A673 (cell line): Measurements from ENCODE around the gene HTATSF1. TPM values are rescaled to one million over a fixed set of nuclear protein-coding genes. Genes with fewer than 3 reads are reported as not detected.

Experiments
- BruUV-seq: library from RNA; stranded (reverse); fragments of 400-500 nt; replicated peaks from 2 replicates; lab custom pipeline; 2021; lab: Mats Ljungman, UMichigan
- CTCF ChIA-PET: fragments of 300-600 bp; sonication (Branson Sonifier 250); formaldehyde crosslinking; loops from one replicate; lab custom pipeline; 2022; ENCODE audit warnings: antibody characterized with exemption; lab: Charles Lee
- POLR2A ChIA-PET: fragments of 300-600 bp; sonication (Branson Sonifier 250); formaldehyde crosslinking; loops from one replicate; lab custom pipeline; 2022; ENCODE audit warnings: antibody characterized with exemption; ENCODE audit not compliant: low non-redundant PET; lab: Charles Lee
- DNase-seq: peaks from one replicate; pipeline ENCODE4 v3.0.0-alpha.2; 2015; ENCODE audit warnings: low spot score
- H3K27ac ChIP-seq: fragments of 200-600 bp; sonication (generic); 2 replicates; pipeline ENCODE4 v1.5.1; 2016; ENCODE audit warnings: mixed run types, low read depth, mild to moderate bottlenecking, mixed read lengths, antibody characterized with exemption, low read length; ENCODE audit not compliant: poor library complexity, severe bottlenecking
- H3K27me3 ChIP-seq: fragments of 200-600 bp; sonication (generic); replicated peaks from 2 replicates; pipeline ENCODE4 v1.6.1; 2017; ENCODE audit warnings: mixed run types, low read depth, mild to moderate bottlenecking, mixed read lengths, antibody characterized with exemption, low read length; ENCODE audit not compliant: insufficient read depth, poor library complexity
- H3K36me3 ChIP-seq: fragments of 200-600 bp; sonication (generic); 2 replicates; pipeline ENCODE4 v1.6.1; 2016; ENCODE audit warnings: mixed run types, mild to moderate bottlenecking, mixed read lengths, antibody characterized with exemption, low read length; ENCODE audit not compliant: insufficient read depth, poor library complexity, severe bottlenecking
- H3K4me1 ChIP-seq: fragments of 200-600 bp; sonication (generic); 2 replicates; pipeline ENCODE4 v1.6.1; 2017; ENCODE audit warnings: mixed run types, mild to moderate bottlenecking, mixed read lengths, antibody characterized with exemption, low read length; ENCODE audit not compliant: insufficient read depth, poor library complexity, severe bottlenecking
- H3K4me3 ChIP-seq: fragments of 200-600 bp; sonication (generic); 2 replicates; pipeline ENCODE4 v1.5.1; 2016; ENCODE audit warnings: low read depth, mixed run types, mild to moderate bottlenecking, mixed read lengths, low read length; ENCODE audit not compliant: poor library complexity, severe bottlenecking
- H3K9me3 ChIP-seq: fragments of 200-600 bp; sonication (generic); 2 replicates; pipeline ENCODE4 v1.6.1; 2016; ENCODE audit warnings: mixed run types, low read depth, mild to moderate bottlenecking, mixed read lengths, antibody characterized with exemption, low read length; ENCODE audit not compliant: poor library complexity, severe bottlenecking
- CTCF ChIP-seq: fragments of 300-800, 200-600 bp; sonication (generic); conservative IDR thresholded peaks from 2 replicates; pipeline ENCODE4 v1.5.1; 2017; ENCODE audit warnings: low read depth, mild to moderate bottlenecking, antibody characterized with exemption, low read length, moderate library complexity, mixed read lengths
- EZH2 ChIP-seq: fragments of 200-600 bp; sonication (generic); IDR thresholded peaks from 2 replicates; pipeline ENCODE4 v1.6.1; 2017; ENCODE audit warnings: borderline replicate concordance, low read depth, mild to moderate bottlenecking, mixed read lengths, antibody characterized with exemption, low read length; ENCODE audit not compliant: poor library complexity, severe bottlenecking
- intact Hi-C: fragments of 100-400 bp; cut with micrococcal nuclease; formaldehyde crosslinking; loops from one replicate; pipeline ENCODE4 v1.10.0; 2022; ENCODE audit not compliant: unreplicated experiment
- total RNA-seq: library from RNA; stranded (reverse); gene quantifications from 2 replicates; pipeline ENCODE4 v1.2.3, GENCODE V29; 2021

The HTATSF1 gene
- total RNA-seq, 1 experiment from 2014 or later, result 79.3 TPM

- intact Hi-C loops, result no loop called here
- no peak for DNase-seq
- CTCF ChIA-PET, result no interaction called here
- no peaks in the 10 kb centered on the region for H3K9me3 ChIP-seq
- peaks cover 25% of the 10 kb centered on the region for H3K27me3 ChIP-seq
- no peaks in the 10 kb centered on the region for H3K4me1 ChIP-seq
- POLR2A ChIA-PET, result no interaction called here
- BruUV-seq, result no TSS peak
- H3K27ac ChIP-seq, result no peak overlapping the region
- TF ChIP-seq EZH2 (no peak), CTCF (no peak)
- H3K4me3 ChIP-seq, result no peak overlapping the region
- no peaks in the 10 kb centered on the region for H3K36me3 ChIP-seq
Observed at GRCh38 chrX:136488706-136489105, 8.7 kb upstream of the HTATSF1 start.

GRCh38 chrX:136491832-136492231 lies 5.6 kb upstream of the HTATSF1 start:
- intact Hi-C loops, result no loop called here
- CTCF ChIA-PET, result no interaction called here

GRCh38 chrX:136493011-136493410 lies 4.4 kb upstream of the HTATSF1 start:
- no TSS peak for BruUV-seq
- no peak overlapping the region for H3K4me3 ChIP-seq
- intact Hi-C loops, result no loop called here
- H3K27ac ChIP-seq, result no peak overlapping the region
- no peaks in the 10 kb centered on the region for H3K36me3 ChIP-seq
- ChIA-PET CTCF (no interaction called here), POLR2A (no interaction called here)
- H3K9me3 ChIP-seq, result no peaks in the 10 kb centered on the region
- TF ChIP-seq CTCF (no peak), EZH2 (no peak)
- no peaks in the 10 kb centered on the region for H3K4me1 ChIP-seq
- no peak for DNase-seq
- peaks cover 19% of the 10 kb centered on the region for H3K27me3 ChIP-seq

More at GRCh38 chrX:136491832-136492231, 5.6 kb upstream of the HTATSF1 start:
- H3K4me3 ChIP-seq, result no peak overlapping the region
- POLR2A ChIA-PET, result no interaction called here
- H3K27me3 ChIP-seq, result peaks cover 19% of the 10 kb centered on the region
- TF ChIP-seq EZH2 (no peak), CTCF (peak; percentile 21; the same call in 1 of the 2 replicates)
- no TSS peak for BruUV-seq
- H3K27ac ChIP-seq, result no peak overlapping the region
- no peak for DNase-seq
- H3K36me3 ChIP-seq, result no peaks in the 10 kb centered on the region
- no peaks in the 10 kb centered on the region for H3K4me1 ChIP-seq
- no peaks in the 10 kb centered on the region for H3K9me3 ChIP-seq
